Endodermal cell (in vitro differentiated cells): ENCODE measurements around the gene HIGD1C. TPM values are rescaled to one million over a fixed set of nuclear protein-coding genes. Genes with fewer than 3 reads are reported as not detected.
"Not testable (repeated sequence)": the region's sequence is repeated elsewhere in the genome, so short reads cannot be mapped to it uniquely, and the experiment has no call there.

Experiments used
- DNase-seq: peaks from one replicate; pipeline ENCODE4 v3.0.0-alpha.2; 2017
- H3K27ac ChIP-seq: 2 replicates; pipeline ENCODE4 v1.5.1; 2013; ENCODE audit warnings: mild to moderate bottlenecking, low read depth, low read length, moderate library complexity
- H3K27me3 ChIP-seq: 2 replicates; pipeline ENCODE4 v1.6.1; 2013; ENCODE audit warnings: mild to moderate bottlenecking, low read length, moderate library complexity; ENCODE audit not compliant: insufficient read depth, control insufficient read depth, poor library complexity, severe bottlenecking
- H3K36me3 ChIP-seq: 2 replicates; pipeline ENCODE4 v1.7.0; 2013; ENCODE audit warnings: mild to moderate bottlenecking, low read length, moderate library complexity; ENCODE audit not compliant: control insufficient read depth, insufficient read depth
- H3K4me1 ChIP-seq: one replicate; pipeline ENCODE4 v1.7.0; 2013; ENCODE audit warnings: low read length; ENCODE audit not compliant: control insufficient read depth, insufficient read depth
- H3K4me3 ChIP-seq: 2 replicates; pipeline ENCODE4 v1.5.1; 2013; ENCODE audit warnings: mild to moderate bottlenecking, low read length, moderate library complexity
- H3K9ac ChIP-seq: 2 replicates; pipeline ENCODE4 v1.6.1; 2013; ENCODE audit warnings: mild to moderate bottlenecking, low read length, moderate library complexity; ENCODE audit not compliant: poor library complexity, severe bottlenecking; ENCODE audit errors: extremely low read depth
- H3K9me3 ChIP-seq: 2 replicates; pipeline ENCODE4 v1.6.1; 2013; ENCODE audit warnings: mild to moderate bottlenecking, low read length, moderate library complexity; ENCODE audit not compliant: control insufficient read depth
- H3K27ac Mint-ChIP-seq: 2 replicates; pipeline ENCODE4 v1.8.0; 2020; ENCODE audit warnings: mixed read lengths
- H3K27me3 Mint-ChIP-seq: 2 replicates; pipeline ENCODE4 v1.8.0; 2021; ENCODE audit warnings: mild to moderate bottlenecking, mixed read lengths; ENCODE audit not compliant: insufficient read depth
- H3K36me3 Mint-ChIP-seq: 2 replicates; pipeline ENCODE4 v1.8.0; 2020; ENCODE audit warnings: low read depth, mixed read lengths
- H3K4me1 Mint-ChIP-seq: 2 replicates; pipeline ENCODE4 v1.8.0; 2020; ENCODE audit warnings: mixed read lengths
- H3K4me3 Mint-ChIP-seq: 2 replicates; pipeline ENCODE4 v1.8.0; 2020; ENCODE audit warnings: mild to moderate bottlenecking, moderate library complexity, mixed read lengths
- H3K9me3 Mint-ChIP-seq: 2 replicates; pipeline ENCODE4 v1.8.0; 2020; ENCODE audit warnings: mild to moderate bottlenecking, mixed read lengths
- CTCF ChIP-seq: fragments of 200-600 bp; sonication (generic); conservative IDR thresholded peaks from 2 replicates; pipeline ENCODE4 v1.5.0; 2021; ENCODE audit warnings: antibody characterized with exemption, mild to moderate bottlenecking
- WGBS, 2 experiments: methylation state at CpG; one replicate each; pipeline versions ENCODE4 v1.1.5 to v1.1.7; 2013; ENCODE audit warnings: missing lambda C conversion rate in 2 of 2, mixed read lengths in 1 of 2; ENCODE audit not compliant: insufficient coverage in 1 of 2, insufficient read length in 1 of 2; 5-methylcytosine and 5-hydroxymethylcytosine counted together
- long read RNA-seq, 4 experiments: library from polyadenylated mRNA in 2 of 4; library from RNA in 1 of 4; library from capped mRNA in 1 of 4; stranded (forward) in 3 of 4; unstranded in 1 of 4; transcript quantifications; one replicate each; pipeline ENCODE4 v2.0.0, GENCODE V29; 2020 to 2021; ENCODE audit warnings: inconsistent platforms in 1 of 4
- polyA plus RNA-seq, 2 experiments: library from polyadenylated mRNA; stranded (reverse); fragments of 50-300 nt; gene quantifications; one replicate each; pipeline ENCODE4 v1.2.3, GENCODE V29; 2013
- total RNA-seq, 2 donors: library from RNA; stranded (reverse); fragmentation: NEBNext Ultra II Directional in 1 of 2; extraction: Animal tissue kit (Norgen Biotek cat#: 25700) in 1 of 2; gene quantifications; 2 replicates in 1 of 2; 3 replicates in 1 of 2; pipeline ENCODE4 v1.2.1, GENCODE V29; 2021

The HIGD1C gene
- total RNA-seq = not detected
- not detected for polyA plus RNA-seq (2013, experiment 1 of 2)
- not detected for polyA plus RNA-seq (2013, experiment 2 of 2)
- long read RNA-seq, experiment 1 = 0 reads
- long read RNA-seq, experiment 2 = 0 reads
- long read RNA-seq, experiment 3 = 0 reads
- long read RNA-seq, experiment 4 = 0 reads

GRCh38 chr12:50952510-50952909, at the start of gene HIGD1C:
TSS of gene HIGD1C (plus strand) at chr12:50952544. CDS start at chr12:50953999, 1,455 bp downstream.
- no peaks in the 10 kb centered on the region for H3K4me1 Mint-ChIP-seq
- H3K27ac Mint-ChIP-seq = no peak within 1 kb of the TSS
- H3K27me3 Mint-ChIP-seq = no peaks in the 10 kb centered on the region
- no peak within 1 kb of the TSS for H3K27ac ChIP-seq
- no peak for TF ChIP-seq CTCF
- H3K9me3 ChIP-seq = no peaks in the 10 kb centered on the region
- H3K4me3 ChIP-seq = no peak within 1 kb of the TSS
- no peak for DNase-seq
- no peak within 1 kb of the TSS for H3K4me3 Mint-ChIP-seq
- peaks cover 5% of the 10 kb centered on the region for H3K9me3 Mint-ChIP-seq
- H3K27me3 ChIP-seq = no peaks in the 10 kb centered on the region
- no peaks in the 10 kb centered on the region for H3K4me1 ChIP-seq
- no peaks in the 10 kb centered on the region for H3K36me3 Mint-ChIP-seq
- WGBS, 2 experiments = 95 to 97% methylated on average over 10 to 19 of the region's 19 CpGs
- H3K36me3 ChIP-seq = no peaks in the 10 kb centered on the region
- H3K9ac ChIP-seq = no peak within 1 kb of the TSS

- not testable (repeated sequence) for H3K36me3 ChIP-seq, H3K4me1 Mint-ChIP-seq, H3K27ac Mint-ChIP-seq, H3K27ac ChIP-seq, H3K4me3 Mint-ChIP-seq, H3K4me1 ChIP-seq, H3K9ac ChIP-seq, H3K4me3 ChIP-seq, DNase-seq, H3K27me3 ChIP-seq, H3K27me3 Mint-ChIP-seq
- 90 to 94% methylated on average over 4 to 5 of the region's 5 CpGs for WGBS, 2 experiments
- H3K9me3 ChIP-seq = peaks cover 39% of the 10 kb centered on the region
- Mint-ChIP-seq H3K36me3 (peaks cover 13% of the 10 kb centered on the region), H3K9me3 (peaks cover 38% of the 10 kb centered on the region)
These were observed 43.9 kb upstream of the HIGD1C start for GRCh38 chr12:50908479-50908878.

- H3K36me3 ChIP-seq, H3K27ac ChIP-seq, H3K27ac Mint-ChIP-seq, H3K9ac ChIP-seq, H3K27me3 ChIP-seq, H3K4me3 Mint-ChIP-seq, H3K4me1 ChIP-seq, H3K4me1 Mint-ChIP-seq, H3K27me3 Mint-ChIP-seq, DNase-seq: not testable (repeated sequence)
- Histone ChIP-seq H3K4me3 (peak overlapping the region; percentile 63), H3K9me3 (peaks cover 74% of the 10 kb centered on the region)
- Mint-ChIP-seq H3K36me3 (peaks cover 23% of the 10 kb centered on the region), H3K9me3 (peaks cover 74% of the 10 kb centered on the region)
- 60 to 89% methylated on average over 1 to 5 of the region's 6 CpGs for WGBS, 2 experiments
These were observed 40.0 kb upstream of the HIGD1C start for GRCh38 chr12:50912361-50912760.

- Histone ChIP-seq H3K4me1 (peaks cover 5% of the 10 kb centered on the region), H3K27me3 (no peaks in the 10 kb centered on the region), H3K36me3 (no peaks in the 10 kb centered on the region), H3K4me3 (peak overlapping the region; percentile 63), H3K27ac (no peak overlapping the region), H3K9me3 (peaks cover 82% of the 10 kb centered on the region), H3K9ac (no peak overlapping the region)
- H3K27me3 Mint-ChIP-seq = no peaks in the 10 kb centered on the region
- H3K4me1 Mint-ChIP-seq = peaks cover 10% of the 10 kb centered on the region
- H3K36me3 Mint-ChIP-seq = peaks cover 26% of the 10 kb centered on the region
- H3K27ac Mint-ChIP-seq = no peak overlapping the region
- no peak overlapping the region for H3K4me3 Mint-ChIP-seq
- H3K9me3 Mint-ChIP-seq = peaks cover 83% of the 10 kb centered on the region
- WGBS, 2 experiments = 91 to 100% methylated on average over 2 of the region's 2 CpGs
- TF ChIP-seq CTCF = no peak
- DNase-seq = no peak
These were observed 39.1 kb upstream of the HIGD1C start for GRCh38 chr12:50913224-50913623.
